Effector CD8-positive, alpha-beta T cell (primary cell): Measurements from ENCODE around the gene LPP.

ENCODE experiments used
- DNase-seq: peaks from one replicate; lab custom pipeline; 2025; lab: John Stamatoyannopoulos, UW

Gene LPP

GRCh38 chr3:188220097-188220788 lies 66.3 kb downstream of the LPP start:
- DNase-seq = no peak

DNA sequence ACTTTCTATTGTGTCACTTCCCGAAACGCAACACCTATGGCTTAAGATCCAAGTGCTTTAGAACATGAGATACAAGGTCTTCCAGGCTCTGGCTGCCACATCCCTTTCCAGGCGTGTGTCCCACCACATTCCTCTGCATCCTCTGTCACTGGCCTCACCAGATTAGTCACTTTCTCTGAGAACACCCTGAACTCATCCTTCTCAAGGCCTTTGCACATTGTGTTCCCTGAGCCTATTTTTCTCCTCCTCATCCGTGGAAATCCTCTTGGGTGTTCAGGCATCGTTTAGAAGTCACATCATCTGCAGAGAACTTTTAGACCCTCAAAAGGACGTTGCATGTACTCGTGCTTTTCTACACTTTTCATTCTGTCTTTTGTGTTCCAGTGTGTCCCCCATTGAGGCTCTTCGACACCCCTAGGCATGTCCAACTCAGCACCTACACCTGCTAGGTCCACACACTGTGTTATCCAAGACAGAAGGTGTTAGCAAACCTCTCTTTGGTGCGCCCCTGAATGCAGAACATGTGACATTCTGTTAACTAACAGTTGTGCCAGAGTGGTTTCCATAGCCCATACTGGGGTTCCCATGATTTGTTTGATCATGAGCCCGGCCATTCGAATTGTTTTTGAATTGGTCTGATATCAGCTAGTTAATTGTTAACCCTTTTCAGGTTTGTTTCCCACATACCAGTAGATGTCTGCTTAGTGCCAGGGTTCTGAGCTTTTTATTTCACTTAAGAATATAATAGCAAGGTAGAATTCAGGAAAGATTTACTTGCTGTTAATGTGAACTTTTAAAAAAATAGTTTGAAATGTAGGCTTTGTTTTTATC lies 67.2 kb downstream of the LPP start:
- no peak for DNase-seq

DNA sequence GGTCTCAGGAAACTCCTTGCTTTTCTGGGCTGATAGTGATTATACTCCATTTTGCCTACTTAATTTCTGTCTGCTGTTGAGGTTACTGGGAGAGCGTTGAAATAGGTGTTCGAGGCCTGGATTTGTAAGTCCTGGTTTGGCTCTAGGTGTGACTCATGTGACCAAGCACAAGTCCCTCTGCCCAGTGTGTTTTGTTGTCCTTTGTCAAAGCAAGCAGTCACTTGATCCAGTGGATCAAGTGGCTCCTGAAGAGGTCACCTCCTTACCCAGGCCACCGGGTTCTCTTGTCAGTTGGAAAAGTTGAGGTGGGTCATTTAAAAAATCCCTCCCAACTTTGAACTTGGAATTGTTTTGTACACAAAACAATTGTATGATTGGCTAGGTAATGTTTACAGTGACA lies 70.0 kb downstream of the LPP start:
- no peak for DNase-seq

GRCh38 chr3:188227442-188227841 lies 73.5 kb downstream of the LPP start:
- DNase-seq = no peak

- no peak for DNase-seq
Measured at GRCh38 chr3:188229177-188229576, 75.2 kb downstream of the LPP start.

DNA sequence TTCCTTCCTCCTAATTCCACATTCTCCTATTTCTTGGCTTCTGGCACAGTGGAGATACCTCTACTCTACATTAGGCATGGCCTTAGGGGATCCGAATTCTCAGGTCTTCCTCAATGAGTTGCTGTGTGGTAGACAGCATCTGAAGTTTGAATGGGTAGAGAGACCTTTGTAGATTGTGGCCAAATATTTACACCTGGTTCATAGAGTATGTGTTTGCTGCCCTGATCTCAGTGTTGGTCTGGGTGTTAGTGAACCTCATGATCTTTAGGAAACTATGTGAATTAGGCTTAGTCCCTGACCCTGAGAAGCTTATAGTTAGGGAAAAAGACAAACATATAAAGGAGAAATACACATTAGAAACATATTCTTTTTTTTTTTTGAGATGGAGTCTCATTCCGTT lies 75.8 kb downstream of the LPP start:
- DNase-seq = no peak

DNA sequence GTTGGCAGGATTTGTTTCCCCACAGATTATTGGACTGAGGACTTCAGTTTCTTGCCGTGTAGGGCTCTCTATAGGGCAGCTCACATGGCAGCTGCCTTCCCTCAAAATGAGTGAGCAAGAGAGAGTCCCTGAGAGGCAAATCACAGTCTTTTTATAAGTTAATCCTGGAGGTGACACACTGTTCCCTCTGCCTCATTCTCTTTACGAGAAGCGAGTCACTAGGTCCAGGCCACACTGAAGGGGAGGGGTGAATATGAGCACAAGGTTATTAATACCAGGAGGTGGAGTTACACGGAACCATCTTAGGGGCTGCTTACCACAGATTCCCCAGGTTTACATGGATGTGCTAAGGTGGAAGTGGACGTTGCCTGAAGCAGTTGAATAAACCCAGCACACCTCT lies 77.0 kb downstream of the LPP start:
- no peak for DNase-seq

DNA sequence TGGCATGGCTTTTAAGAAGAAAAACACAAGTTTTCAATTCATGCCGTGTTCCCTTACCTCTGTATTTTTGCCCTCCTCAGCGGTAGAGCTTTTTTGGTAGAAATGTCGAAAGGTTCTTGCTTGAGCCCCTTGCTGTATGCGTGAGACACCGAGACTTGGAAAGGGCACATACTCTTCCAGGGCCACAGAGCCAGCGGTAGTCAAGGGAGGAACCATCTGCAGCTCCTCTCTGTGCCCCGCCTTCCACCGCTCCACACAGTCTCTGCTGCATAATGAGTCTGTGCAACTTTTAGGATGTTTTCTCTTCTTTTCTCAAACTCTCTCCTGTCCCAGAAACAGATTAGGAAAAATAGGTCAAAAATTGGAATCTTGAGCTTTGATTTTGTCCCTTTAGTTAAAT lies 77.5 kb downstream of the LPP start:
- DNase-seq = no peak

GRCh38 chr3:188232656-188233055 lies 78.7 kb downstream of the LPP start:
- DNase-seq = no peak

DNA sequence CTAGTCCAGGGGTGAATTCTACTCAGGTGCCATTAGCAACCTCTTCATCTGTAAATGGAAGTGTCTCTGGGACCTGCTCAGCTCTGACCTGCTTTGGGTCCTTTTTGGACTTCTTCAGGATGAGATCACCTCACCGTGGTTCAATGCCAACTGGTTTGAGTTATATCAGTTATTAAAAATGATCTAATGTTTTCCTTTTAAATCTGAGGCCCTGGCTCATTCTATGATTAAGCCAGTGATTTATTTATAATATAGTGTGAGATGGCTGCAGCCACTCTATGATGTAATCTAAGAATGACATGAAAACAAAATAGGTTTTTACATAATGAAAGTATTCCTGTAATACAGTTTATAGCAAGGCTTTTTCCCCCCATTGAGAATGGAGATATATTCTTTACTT lies 79.4 kb downstream of the LPP start:
- no peak for DNase-seq

DNA sequence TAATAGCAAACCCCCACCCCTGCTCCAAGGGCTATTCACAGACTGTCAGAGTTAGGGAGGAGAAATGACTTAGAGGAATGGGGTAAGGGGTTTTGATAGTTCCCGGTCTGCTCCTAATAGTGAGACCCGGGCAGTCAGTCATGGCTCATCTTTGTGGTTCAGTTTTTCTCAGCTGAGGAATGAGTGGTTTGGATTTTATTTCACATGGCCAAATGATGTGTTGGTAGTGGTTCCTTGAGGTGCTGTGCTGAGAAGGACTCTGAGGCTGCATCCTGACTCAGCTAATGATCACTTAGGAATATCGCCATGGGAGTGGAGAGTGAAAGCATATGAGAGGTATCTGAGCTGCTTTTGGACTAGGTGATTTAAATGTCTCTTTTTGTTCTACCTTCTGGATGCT lies 80.2 kb downstream of the LPP start:
- DNase-seq = no peak

DNA sequence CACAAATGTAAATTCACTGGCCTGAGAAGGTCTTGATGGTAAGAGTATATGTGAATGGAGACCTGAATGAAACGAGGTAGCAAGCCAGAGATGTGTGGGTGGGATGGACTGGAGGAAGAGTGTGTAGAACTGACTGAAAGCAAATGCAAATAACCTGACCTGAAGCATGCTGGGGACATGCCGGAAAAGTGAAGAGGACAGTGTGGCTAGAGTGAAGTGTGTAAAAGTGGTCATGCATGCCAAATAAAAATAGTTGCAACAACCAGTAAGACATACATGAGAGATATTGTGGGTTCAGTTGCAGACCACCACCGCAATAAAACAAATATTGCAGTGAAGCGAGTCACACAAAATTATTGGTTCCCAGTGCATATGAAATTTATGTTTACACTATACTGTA lies 82.3 kb downstream of the LPP start:
- no peak for DNase-seq

DNA sequence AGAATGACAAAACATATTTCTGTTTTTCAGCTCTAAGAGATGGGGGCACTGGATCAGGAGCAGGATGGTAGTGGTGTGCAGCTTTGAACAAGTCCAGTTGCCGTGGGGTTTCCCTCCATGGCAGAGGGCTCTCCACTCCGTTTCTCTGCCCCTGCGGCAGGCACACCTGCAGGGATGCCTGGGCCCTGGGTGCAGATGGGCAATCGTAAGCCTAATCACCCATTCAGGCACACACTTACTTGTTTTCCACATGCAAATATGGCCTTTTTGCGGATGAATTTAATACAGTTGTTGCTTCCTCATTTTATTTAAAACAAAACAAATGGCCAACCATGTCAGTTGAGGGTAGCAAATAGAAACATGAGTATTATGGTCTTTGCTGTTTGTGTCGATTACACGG lies 85.1 kb downstream of the LPP start:
- DNase-seq = no peak

- no peak for DNase-seq
Measured at GRCh38 chr3:188239577-188239976, 85.6 kb downstream of the LPP start.

- DNase-seq = no peak
Measured at GRCh38 chr3:188240189-188240981, 86.4 kb downstream of the LPP start.

DNA sequence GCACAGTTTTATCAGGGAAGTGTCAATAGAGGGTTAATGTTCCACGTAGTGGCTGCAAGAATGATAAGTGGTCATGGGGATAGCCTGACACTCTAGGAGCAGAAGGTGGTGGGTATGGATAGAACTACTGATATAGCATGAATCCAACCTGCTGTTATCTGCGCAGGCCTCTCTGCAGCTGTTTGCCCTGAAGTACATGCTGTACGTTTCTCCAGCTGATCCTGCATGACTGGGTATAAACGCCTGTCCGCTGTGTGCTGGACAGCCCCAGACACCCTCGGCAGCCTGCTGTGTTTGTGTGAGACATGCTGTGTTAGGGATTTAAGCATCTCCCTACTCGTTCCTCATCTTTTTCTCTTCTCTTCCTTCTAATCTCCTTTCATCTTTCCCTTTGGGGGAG lies 87.1 kb downstream of the LPP start:
- DNase-seq = no peak

GRCh38 chr3:188241883-188242282 lies 87.9 kb downstream of the LPP start:
- DNase-seq = no peak

DNA sequence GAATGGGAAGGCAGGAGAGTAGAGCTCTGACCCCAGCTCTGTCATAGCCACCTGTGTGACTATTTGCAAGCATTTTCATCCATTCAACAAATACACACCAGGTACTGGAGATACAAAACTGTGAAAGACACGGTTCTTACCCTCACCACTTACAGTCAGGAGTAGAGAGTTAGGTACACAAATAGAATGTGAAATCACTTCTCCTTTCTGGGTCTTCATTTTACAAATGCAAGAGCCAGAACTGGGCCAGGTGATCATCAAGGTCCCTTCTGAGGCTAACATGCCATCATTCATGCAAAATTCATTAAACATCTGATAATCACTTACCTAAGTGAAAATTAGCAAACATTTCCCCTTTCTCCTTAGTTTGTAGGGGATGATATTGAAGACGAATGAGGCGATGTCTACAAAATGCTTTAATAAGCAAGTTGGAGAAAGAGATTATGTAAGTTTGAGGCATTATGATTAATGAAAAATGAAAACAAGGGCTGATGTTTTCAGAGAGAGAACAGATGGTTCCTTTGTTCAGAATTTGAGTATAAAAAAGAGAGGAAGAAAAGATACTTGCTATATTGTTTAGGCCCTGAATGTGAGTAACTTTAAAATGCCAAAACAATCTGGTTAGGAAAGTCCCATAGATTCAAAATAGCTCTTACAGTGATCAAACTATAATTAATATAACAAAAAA lies 88.6 kb downstream of the LPP start:
- DNase-seq = no peak

DNA sequence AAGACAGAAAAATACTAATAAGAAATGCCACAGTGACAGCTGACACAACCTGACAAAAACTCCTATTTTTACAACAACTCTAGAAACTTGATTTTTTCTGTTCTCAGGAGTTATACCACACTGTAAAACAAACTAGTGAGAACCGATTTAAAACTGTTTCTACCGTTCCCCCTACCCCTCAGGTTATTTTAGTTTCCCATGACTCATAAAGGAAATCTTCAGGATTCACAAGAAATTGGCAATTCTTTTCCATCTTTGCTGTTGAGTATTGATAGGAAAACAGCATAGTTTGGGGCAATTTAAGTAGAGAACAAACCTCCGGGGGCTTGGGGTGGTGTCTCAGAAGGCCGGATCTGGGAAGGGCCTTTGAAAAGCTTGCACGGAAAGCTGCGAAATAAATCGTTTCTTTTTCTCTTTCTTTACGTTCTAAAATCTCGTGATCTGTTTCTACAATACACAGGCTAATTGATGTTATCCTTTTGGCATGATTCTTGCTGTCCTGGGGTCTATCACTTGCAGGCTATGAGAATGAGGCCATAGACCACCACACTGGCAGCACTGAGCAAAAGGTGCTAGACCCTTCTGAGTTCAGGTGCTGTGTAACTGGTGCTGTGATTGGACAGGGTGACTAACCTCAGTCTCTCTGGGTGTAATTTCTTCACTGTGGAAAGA lies 89.3 kb downstream of the LPP start:
- DNase-seq = no peak

GRCh38 chr3:188244395-188244861 lies 90.5 kb downstream of the LPP start:
- no peak for DNase-seq

- DNase-seq = no peak
Measured at GRCh38 chr3:188246905-188247304, 92.9 kb downstream of the LPP start.
